HL-60/S4 (cell line): ENCODE results near the gene FTSJ3.

ENCODE experiments used
- in situ Hi-C: fragments of 300-500 bp; cut with MboI; formaldehyde crosslinking; loops from 2 replicates; pipeline ENCODE4 v1.14.3; 2022; ENCODE audit warnings: low sequenced_read_pairs

The FTSJ3 gene

GRCh38 chr17:63843910-63844677, 16.6 kb upstream of the FTSJ3 start:
- in situ Hi-C loops = loop anchor here (25.0 kb wide), 1 partner anchor 407 kb away; the partner anchor contains the start of gene CYB561

- in situ Hi-C loops = loop anchor here (25.0 kb wide), 1 partner anchor 406 kb away; the partner anchor contains the start of gene CYB561
Measured at GRCh38 chr17:63843387-63843888, 16.0 kb upstream of the FTSJ3 start.

DNA sequence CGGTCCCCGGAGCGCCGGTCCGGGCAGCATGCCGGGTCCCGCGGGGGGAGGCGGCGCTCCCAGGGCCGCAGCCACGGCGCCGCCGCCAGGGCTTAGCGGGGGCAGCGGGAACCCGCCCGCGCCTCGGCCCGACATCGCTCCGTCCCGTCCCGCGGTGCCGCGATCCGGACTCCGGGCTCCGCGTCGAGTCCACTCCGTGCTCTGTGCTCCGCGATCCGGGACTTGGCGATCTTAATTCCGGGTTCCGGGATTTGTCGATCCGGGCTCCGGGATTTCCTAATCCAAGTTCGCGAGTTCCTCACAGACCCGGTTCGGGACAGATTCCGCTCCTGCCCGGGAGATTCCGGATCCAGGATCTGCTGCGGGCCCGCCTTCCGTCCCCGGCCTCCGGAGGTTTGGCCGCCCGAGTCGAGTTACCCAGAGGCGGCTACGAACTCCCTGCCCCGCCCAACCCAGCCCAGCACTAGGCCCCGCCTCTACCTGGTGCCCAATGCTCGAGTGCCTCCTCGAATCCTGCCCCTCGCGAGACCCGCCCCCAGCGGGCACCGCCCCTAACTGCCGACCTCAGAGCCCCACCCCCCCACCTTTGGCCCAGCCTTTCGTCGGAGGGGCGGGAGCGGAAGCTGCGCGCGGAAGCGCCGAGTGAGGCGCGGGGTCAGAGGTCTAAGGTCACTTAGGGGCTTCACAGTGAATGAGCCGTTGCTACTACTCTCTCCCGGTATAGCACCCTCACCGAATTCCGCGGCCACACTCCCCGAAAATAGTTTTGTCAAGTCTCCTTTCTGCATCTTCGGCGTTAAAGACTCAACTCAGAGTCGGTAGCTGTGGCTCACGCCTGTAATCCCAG, 15.3 kb upstream of the FTSJ3 start, which contains the start of gene SMARCD2:
Gene SMARCD2, minus strand, starts transcription at position 146 of the 847 bp plus-strand sequence. Its CDS starts 11 bp downstream, at position 135.
- in situ Hi-C loops = loop anchor here (25.0 kb wide), 1 partner anchor 405 kb away; the partner anchor contains the start of gene CYB561

GRCh38 chr17:63842173-63842539, 14.7 kb upstream of the FTSJ3 start:
- in situ Hi-C loops = loop anchor here (25.0 kb wide), 1 partner anchor 405 kb away; the partner anchor contains the start of gene CYB561

- in situ Hi-C loops = loop anchor here (25.0 kb wide), 1 partner anchor 404 kb away; the partner anchor contains the start of gene CYB561
Measured at GRCh38 chr17:63841350-63842172, 14.1 kb upstream of the FTSJ3 start.

DNA sequence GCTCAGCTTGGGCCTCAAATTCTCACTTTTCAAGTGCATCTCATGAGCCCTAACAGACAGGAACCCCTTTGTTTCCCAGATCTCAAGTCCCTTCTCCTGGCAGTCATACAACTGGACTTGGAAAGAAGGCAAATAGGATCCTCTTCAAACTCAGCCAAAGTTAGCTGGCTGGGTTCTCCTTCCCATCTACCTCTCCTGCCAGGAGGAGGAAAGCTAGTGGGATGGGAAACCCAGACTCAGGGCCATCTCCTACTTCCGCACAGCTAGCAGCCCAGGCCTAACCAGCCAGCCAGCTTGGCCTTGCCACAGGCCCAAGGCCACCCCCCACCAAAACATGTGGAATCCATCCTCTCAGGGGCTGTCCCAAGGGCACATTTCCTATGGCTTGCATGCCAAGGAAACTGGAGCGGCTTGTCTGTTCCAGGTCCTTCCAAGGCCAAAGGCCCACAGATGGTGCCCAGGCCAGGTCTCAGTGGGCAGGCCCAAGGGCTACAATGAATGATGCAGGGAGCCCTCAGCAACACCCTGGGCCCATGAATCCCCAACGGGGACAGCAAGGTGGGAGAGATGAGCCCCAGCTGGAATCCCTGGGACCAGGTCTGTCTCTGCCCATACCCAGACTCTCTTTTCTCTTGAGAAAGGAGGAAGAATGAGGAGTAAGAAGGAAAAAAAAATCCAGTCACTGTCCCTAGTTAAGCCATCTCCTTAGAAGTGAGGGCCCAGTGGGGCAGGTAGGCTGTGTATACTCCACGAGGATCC, 13.3 kb upstream of the FTSJ3 start:
- in situ Hi-C loops = loop anchor here (25.0 kb wide), 1 partner anchor 403 kb away; the partner anchor contains the start of gene CYB561

- in situ Hi-C loops = loop anchor here (25.0 kb wide), 1 partner anchor 401 kb away; the partner anchor contains the start of gene CYB561
Measured at GRCh38 chr17:63838631-63839171, 11.2 kb upstream of the FTSJ3 start.

- in situ Hi-C loops = loop anchor here (25.0 kb wide), 1 partner anchor 401 kb away; the partner anchor contains the start of gene CYB561
Measured at GRCh38 chr17:63837962-63838600, 10.6 kb upstream of the FTSJ3 start.

DNA sequence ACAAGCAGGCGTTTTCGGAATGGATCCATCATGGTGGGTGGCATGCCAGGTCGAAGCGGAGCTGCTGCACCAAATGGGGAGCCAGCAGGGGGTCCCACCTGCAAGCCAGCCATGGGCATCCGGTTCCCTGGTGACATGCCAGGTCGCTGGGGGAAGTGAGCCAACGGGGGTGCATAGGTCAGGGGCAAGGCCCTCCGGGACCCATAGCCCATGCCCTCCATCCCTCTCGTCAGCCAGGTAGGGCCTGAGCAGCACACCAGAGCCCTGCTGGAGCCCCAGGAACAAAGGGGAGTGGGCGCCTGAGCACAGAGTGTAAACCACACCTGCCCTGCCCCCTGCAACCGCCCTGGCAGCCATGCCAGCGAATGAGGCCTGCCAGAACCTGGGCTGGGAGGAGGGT, 10.0 kb upstream of the FTSJ3 start:
- in situ Hi-C loops = loop anchor here (25.0 kb wide), 1 partner anchor 400 kb away; the partner anchor contains the start of gene CYB561

DNA sequence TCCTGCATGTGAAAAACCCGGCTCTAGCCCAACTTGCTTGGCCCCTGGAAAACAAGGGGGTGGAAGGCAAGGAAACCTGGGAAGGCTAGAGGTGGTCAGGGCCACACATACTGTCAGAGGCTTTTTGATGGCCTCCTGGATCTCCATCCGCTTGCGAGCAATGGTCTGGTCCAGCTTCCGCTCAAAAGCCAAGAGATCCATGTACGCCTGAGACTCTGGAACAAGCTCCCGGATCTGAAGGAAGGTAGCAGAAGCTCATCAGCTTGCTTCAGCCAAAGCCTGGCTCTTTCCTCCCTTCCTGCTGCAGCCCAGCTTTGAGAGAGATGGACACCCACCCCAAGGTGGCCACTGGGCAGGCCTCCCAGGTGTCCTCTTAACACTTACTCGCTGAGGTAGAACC, 9.3 kb upstream of the FTSJ3 start:
- in situ Hi-C loops = loop anchor here (25.0 kb wide), 1 partner anchor 400 kb away; the partner anchor contains the start of gene CYB561

- in situ Hi-C loops = loop anchor here (25.0 kb wide), 1 partner anchor 398 kb away; the partner anchor contains the start of gene CYB561
Measured at GRCh38 chr17:63835167-63835720, 7.8 kb upstream of the FTSJ3 start.

- in situ Hi-C loops = loop anchor here (25.0 kb wide), 1 partner anchor 397 kb away; the partner anchor contains the start of gene CYB561
Measured at GRCh38 chr17:63834431-63835166, 7.1 kb upstream of the FTSJ3 start.

DNA sequence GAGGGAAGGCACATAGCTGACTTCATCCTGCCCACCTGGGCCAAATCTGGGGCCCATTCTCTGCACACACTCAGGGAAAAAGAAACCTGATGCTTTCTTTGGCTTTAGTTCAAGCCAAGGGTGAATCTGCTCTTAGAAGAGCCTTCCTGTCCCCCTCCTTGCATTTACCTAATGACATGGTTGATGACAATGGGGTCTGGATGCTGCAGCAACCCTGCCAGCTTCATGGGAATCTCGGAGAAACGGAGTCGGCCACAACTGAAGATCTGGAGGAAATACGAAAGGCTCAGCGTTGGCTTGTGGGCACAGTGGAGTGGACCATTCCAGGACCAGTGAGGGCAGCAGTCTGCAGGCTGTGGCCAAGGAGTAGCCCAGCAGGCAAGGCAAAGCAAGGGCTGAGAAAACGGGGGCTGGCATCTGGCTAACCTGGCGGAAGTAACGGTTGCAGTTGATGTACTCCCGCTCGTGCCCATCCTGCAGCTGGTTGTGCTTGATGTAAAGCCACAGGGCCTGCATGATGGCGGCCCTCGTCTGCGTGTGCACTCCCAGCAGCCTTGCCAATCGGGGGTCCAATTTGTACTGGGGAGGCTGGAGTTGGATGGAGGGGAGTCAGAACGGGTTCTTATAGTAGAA, 6.4 kb upstream of the FTSJ3 start:
- in situ Hi-C loops = loop anchor here (25.0 kb wide), 1 partner anchor 397 kb away; the partner anchor contains the start of gene CYB561

DNA sequence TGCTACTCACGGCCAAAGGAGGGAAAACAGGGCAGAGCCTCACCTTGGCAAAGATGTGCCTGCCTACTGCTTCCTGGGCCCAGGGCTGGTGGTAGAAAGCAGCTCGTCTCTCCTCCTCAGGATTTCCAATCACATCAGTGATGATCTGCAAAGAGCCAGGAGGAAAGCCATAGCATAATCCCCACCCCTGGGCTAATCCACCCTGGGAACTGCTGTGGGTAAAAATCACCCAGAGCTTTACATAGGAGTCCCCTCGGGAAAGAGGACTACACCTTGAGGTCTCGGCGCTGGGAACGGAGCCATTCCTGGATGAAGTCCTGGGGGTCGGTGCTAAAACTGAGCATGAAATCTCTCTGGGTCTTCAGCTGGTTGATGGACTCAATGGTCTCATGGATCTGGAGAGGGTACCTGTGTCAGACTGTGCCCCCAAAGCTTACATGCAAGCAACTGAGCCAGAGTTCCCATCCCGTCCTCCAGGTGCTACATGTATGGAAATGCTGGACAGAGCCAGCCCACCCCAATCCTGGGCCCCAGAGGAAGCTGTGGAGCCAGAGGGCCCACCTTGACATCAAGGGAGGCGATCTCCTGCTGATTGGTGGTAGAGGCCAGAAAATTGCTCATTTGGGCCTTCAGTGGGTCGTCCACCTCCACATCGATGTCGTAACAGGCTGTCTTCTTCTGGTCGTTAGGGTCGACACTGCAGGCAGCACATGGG, 5.7 kb upstream of the FTSJ3 start:
- in situ Hi-C loops = loop anchor here (25.0 kb wide), 1 partner anchor 396 kb away; the partner anchor contains the start of gene CYB561

DNA sequence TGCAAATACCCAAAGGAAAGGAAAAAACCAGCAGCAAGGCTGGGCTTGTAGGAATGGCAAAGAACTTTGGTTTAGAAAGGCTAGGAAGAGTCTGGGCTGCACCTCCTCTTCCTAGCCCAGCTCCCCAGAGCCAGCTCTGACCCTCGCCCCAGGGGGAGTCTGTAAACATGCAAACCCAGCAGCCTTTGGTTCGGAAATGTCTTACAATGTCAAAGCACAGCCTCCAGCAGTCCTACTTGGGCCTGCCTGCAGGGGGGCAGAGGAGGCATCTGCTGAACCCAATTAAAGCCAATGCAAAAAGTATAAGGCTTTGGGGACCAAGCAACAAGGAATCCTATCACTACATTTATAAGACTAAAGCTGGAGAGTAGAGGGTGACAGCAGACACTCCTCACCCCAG, 5.0 kb upstream of the FTSJ3 start:
- in situ Hi-C loops = loop anchor here (25.0 kb wide), 1 partner anchor 395 kb away; the partner anchor contains the start of gene CYB561

GRCh38 chr17:63832014-63832413, 4.6 kb upstream of the FTSJ3 start:
- in situ Hi-C loops = loop anchor here (25.0 kb wide), 1 partner anchor 395 kb away; the partner anchor contains the start of gene CYB561
